Lung (tissue), 12 donors: ENCODE results near the gene DNMT3L. TPM values are rescaled to one million over a fixed set of nuclear protein-coding genes. Genes with fewer than 3 reads are reported as not detected.
A peak's percentile ranks its signal among the peaks of the same experiment; 100 is the strongest.

ENCODE experiments used
- ATAC-seq: fragments of 200-7000 bp; cut with Tn5 transposase; one replicate; pipeline ENCODE4 v1.9.1; 2020; ENCODE audit warnings: moderate number of reproducible peaks; ENCODE audit not compliant: insufficient read depth, low FRiP score
- DNase-seq, 3 donors: peaks; one replicate each; pipeline ENCODE4 v3.0.0-alpha.2; 2013 to 2017
- H3K27ac ChIP-seq, 2 donors: one replicate each; pipeline ENCODE4 v1.5.1; 2013; ENCODE audit warnings: mild to moderate bottlenecking in 2 of 2, moderate library complexity in 2 of 2, control low read depth in 1 of 2, inconsistent platforms in 1 of 2, low read depth in 1 of 2, low read length in 1 of 2
- H3K27me3 ChIP-seq, 3 donors: one replicate each; pipeline ENCODE4 v1.5.1; 2013; ENCODE audit warnings: low read length in 2 of 3; ENCODE audit not compliant: control insufficient read depth in 3 of 3, insufficient read depth in 3 of 3
- H3K36me3 ChIP-seq, 4 donors: one replicate each; pipeline ENCODE4 v1.5.1; 2013; ENCODE audit warnings: low read length in 4 of 4, mild to moderate bottlenecking in 1 of 4, moderate library complexity in 1 of 4; ENCODE audit not compliant: control insufficient read depth in 4 of 4, insufficient read depth in 4 of 4
- H3K4me1 ChIP-seq, 5 donors: one replicate each; pipeline ENCODE4 v1.5.1; 2013; ENCODE audit warnings: low read length in 5 of 5, mild to moderate bottlenecking in 2 of 5, moderate library complexity in 1 of 5; ENCODE audit not compliant: control insufficient read depth in 5 of 5, insufficient read depth in 5 of 5
- H3K4me3 ChIP-seq: one replicate; pipeline ENCODE4 v1.5.1; 2013; ENCODE audit warnings: mild to moderate bottlenecking, control low read depth, moderate library complexity
- H3K9ac ChIP-seq, 2 donors: one replicate each; pipeline ENCODE4 v1.5.1; 2013; ENCODE audit warnings: low read length in 2 of 2, control low read depth in 1 of 2; ENCODE audit not compliant: insufficient read depth in 1 of 2
- H3K9me3 ChIP-seq, 4 donors: one replicate each; pipeline ENCODE4 v1.5.1; 2013; ENCODE audit warnings: low read length in 3 of 4, mild to moderate bottlenecking in 1 of 4, moderate library complexity in 1 of 4; ENCODE audit not compliant: control insufficient read depth in 4 of 4, insufficient read depth in 3 of 4
- CTCF ChIP-seq: IDR thresholded peaks from 2 replicates; pipeline ENCODE4 v1.5.1; 2012; ENCODE audit warnings: mild to moderate bottlenecking; ENCODE audit errors: control extremely low read depth, extremely low read depth
- WGBS, 2 donors: extraction: QIAGEN DNeasy Blood & Tissue Kit; methylation state at CpG; one replicate each; pipeline ENCODE4 v1.1.7; 2013; 5-methylcytosine and 5-hydroxymethylcytosine counted together
- polyA plus RNA-seq, 2 donors: library from polyadenylated mRNA; stranded (reverse); fragments of 200-250 nt; gene quantifications; one replicate each; pipeline ENCODE4 v1.2.1, GENCODE V29; 2013
- total RNA-seq, 2 donors: library from RNA; depleted of rRNA in 1 of 2; stranded (reverse); fragments of >200 nt in 1 of 2; gene quantifications; one replicate each; pipeline ENCODE4 v1.2.1, GENCODE V29; 2014 to 2021
- donor health status: control.
- donor health status: control.
- donor health status: Bipolar disorder and iron deficiency.
- donor health status: healthy.
- donor health status: DM: yes; HTN: yes; CAD: no.

DNMT3L gene
- total and polyA plus RNA-seq, 4 donors = not detected

- no peaks in the 10 kb centered on the region for H3K27me3 ChIP-seq
- no peak for TF ChIP-seq CTCF
- no peak overlapping the region for H3K27ac ChIP-seq
- no peaks in the 10 kb centered on the region for H3K36me3 ChIP-seq
- no peaks in the 10 kb centered on the region for H3K4me1 ChIP-seq
- no peaks in the 10 kb centered on the region for H3K9me3 ChIP-seq
- ATAC-seq (no peak), DNase-seq (no peak)
- 81 to 85% methylated on average over 8 of the region's 8 CpGs for WGBS, 2 donors
- H3K9ac ChIP-seq = no peak overlapping the region
- no peak overlapping the region for H3K4me3 ChIP-seq
Observed at GRCh38 chr21:44269090-44269489, 7.4 kb upstream of the DNMT3L start.

GRCh38 chr21:44267655-44268142 lies 6.0 kb upstream of the DNMT3L start:
- no peak overlapping the region for H3K27ac ChIP-seq
- ATAC-seq (no peak), DNase-seq (no peak)

GRCh38 chr21:44265734-44266270 lies 4.1 kb upstream of the DNMT3L start:
- no peak overlapping the region for H3K27ac ChIP-seq
- TF ChIP-seq CTCF = no peak
- H3K4me1 ChIP-seq = peaks cover 0 to 5% (median 0%) of the 10 kb centered on the region in 5 donors
- no peaks in the 10 kb centered on the region for H3K9me3 ChIP-seq
- H3K9ac ChIP-seq = no peak overlapping the region
- H3K4me3 ChIP-seq = no peak overlapping the region
- ATAC-seq (no peak), DNase-seq (no peak)
- H3K27me3 ChIP-seq = no peaks in the 10 kb centered on the region
- H3K36me3 ChIP-seq = no peaks in the 10 kb centered on the region
- 92 to 94% methylated on average over 17 of the region's 17 CpGs for WGBS, 2 donors

More at GRCh38 chr21:44267655-44268142, 6.0 kb upstream of the DNMT3L start:
- 78 to 82% methylated on average over 19 of the region's 19 CpGs for WGBS, 2 donors
- no peak for TF ChIP-seq CTCF
- Histone ChIP-seq H3K27me3 (no peaks in the 10 kb centered on the region), H3K9me3 (no peaks in the 10 kb centered on the region), H3K9ac (no peak overlapping the region), H3K4me1 (peaks cover 0 to 5% (median 0%) of the 10 kb centered on the region in 5 donors), H3K4me3 (no peak overlapping the region), H3K36me3 (no peaks in the 10 kb centered on the region)

- no peaks in the 10 kb centered on the region for H3K36me3 ChIP-seq
- no peak for TF ChIP-seq CTCF
- no peak overlapping the region for H3K4me3 ChIP-seq
- DNase-seq (no peak), ATAC-seq (no peak)
- WGBS, 2 donors = 91 to 98% methylated on average over 3 to 4 of the region's 4 CpGs
- no peaks in the 10 kb centered on the region for H3K27me3 ChIP-seq
- H3K4me1 ChIP-seq = peaks cover 0 to 5% (median 0%) of the 10 kb centered on the region in 5 donors
- H3K9ac ChIP-seq = peak overlapping the region in 1 of 2 donors; percentile 26
- peaks cover 0 to 5% (median 0%) of the 10 kb centered on the region in 4 donors for H3K9me3 ChIP-seq
- no peak overlapping the region for H3K27ac ChIP-seq
Observed at GRCh38 chr21:44263768-44264167, 2.1 kb upstream of the DNMT3L start.
